Gastroesophageal sphincter (tissue), 3 donors: ENCODE measurements around the gene MACROD2.

Experiments used
- POLR2AphosphoS5 ChIP-seq: sonication (generic); formaldehyde crosslinking; IDR thresholded peaks from one replicate; pipeline ENCODE4 v1.6.1; 2017; ENCODE audit warnings: antibody characterized with exemption
- TF ChIP-seq, protein P1 (sequence below), 4 experiments: fragments of 200-600 bp in 2 of 4; fragments of 450-650 bp in 2 of 4; sonication (generic) in 1 of 4; IDR thresholded peaks; one replicate each; pipeline ENCODE4 v1.5.1; 2017 to 2019; ENCODE audit warnings: antibody characterized with exemption in 4 of 4, mild to moderate bottlenecking in 2 of 4, moderate library complexity in 2 of 4

DNA sequence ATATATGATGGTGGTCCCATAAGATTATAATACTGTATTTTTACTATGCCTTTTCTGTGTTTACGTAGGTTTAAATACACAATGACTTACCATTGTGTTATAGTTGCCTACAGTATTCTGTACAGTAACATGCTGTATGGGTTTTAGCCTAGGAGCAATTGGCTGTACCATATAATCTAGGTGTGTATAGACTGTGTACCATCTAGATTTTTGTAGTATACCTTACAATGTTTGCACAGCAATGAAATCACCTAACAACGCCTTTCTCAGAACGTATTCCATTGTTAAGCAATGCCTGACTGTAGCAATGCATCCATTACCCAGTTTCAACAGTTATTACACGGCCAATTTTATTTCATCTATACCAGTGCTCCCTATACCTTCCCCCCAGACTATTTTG lies 10.7 kb downstream of the MACROD2 start:
- TF ChIP-seq, protein P1, sequence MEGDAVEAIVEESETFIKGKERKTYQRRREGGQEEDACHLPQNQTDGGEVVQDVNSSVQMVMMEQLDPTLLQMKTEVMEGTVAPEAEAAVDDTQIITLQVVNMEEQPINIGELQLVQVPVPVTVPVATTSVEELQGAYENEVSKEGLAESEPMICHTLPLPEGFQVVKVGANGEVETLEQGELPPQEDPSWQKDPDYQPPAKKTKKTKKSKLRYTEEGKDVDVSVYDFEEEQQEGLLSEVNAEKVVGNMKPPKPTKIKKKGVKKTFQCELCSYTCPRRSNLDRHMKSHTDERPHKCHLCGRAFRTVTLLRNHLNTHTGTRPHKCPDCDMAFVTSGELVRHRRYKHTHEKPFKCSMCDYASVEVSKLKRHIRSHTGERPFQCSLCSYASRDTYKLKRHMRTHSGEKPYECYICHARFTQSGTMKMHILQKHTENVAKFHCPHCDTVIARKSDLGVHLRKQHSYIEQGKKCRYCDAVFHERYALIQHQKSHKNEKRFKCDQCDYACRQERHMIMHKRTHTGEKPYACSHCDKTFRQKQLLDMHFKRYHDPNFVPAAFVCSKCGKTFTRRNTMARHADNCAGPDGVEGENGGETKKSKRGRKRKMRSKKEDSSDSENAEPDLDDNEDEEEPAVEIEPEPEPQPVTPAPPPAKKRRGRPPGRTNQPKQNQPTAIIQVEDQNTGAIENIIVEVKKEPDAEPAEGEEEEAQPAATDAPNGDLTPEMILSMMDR (IDR thresholded peaks at IDR 0.05): no peak
- no peak for TF ChIP-seq POLR2AphosphoS5
